ENCODE measurements around the gene CDK4. TPM values are rescaled to one million over a fixed set of nuclear protein-coding genes. Genes with fewer than 3 reads are reported as not detected.

CDK4 gene
- total and polyA plus RNA-seq, 2 of the 4 experiments (the other 2 are of a cell fraction), result 261 to 297 TPM

- Histone ChIP-seq H2AFZ (replicated peaks; ENCODE audit: low read length, poor library complexity) (no peak overlapping the region), H3K79me1 (ENCODE audit: low read depth in 1 of 2, low read length in 2 of 2) (peaks cover 21 to 23% of the 10 kb centered on the region in 2 experiments), H4K20me1 (ENCODE audit: insufficient read depth, low read length) (peaks cover 3% of the 10 kb centered on the region; the same call in 1 of the 2 replicates), H2AK5ac (ENCODE audit: low read depth, low read length) (no peak overlapping the region), H3K27me3 (ENCODE audit: control insufficient read depth, insufficient read depth, low read length) (no peaks in the 10 kb centered on the region), H3K18ac (ENCODE audit: low read depth, low read length) (no peak overlapping the region), H3K9me1 (ENCODE audit: insufficient read depth, low read length) (no peaks in the 10 kb centered on the region), H2BK20ac (ENCODE audit: low read depth, low read length) (no peak overlapping the region), H3K4me3 (ENCODE audit: insufficient read depth, low read depth, low read length) (no peak overlapping the region), H2BK120ac (ENCODE audit: low read depth, low read length) (no peak overlapping the region), H3K23ac (ENCODE audit: low read depth, low read length) (no peak overlapping the region), H4K91ac (ENCODE audit: insufficient read depth, low read depth, low read length) (no peak overlapping the region), H3K4me2 (ENCODE audit: low read depth, low read length) (no peak overlapping the region), H2BK15ac (ENCODE audit: low read depth, low read length) (no peak overlapping the region), H3K56ac (ENCODE audit: extremely low read depth, insufficient read depth, low read length) (no peak overlapping the region), H3K4ac (ENCODE audit: low read depth, low read length) (no peak overlapping the region), H3K9ac (ENCODE audit: low read depth, low read length) (no peak overlapping the region), H3K4me1 (ENCODE audit: control insufficient read depth, insufficient read depth, low read length) (peaks cover 2% of the 10 kb centered on the region; the same call in 1 of the 2 replicates), H4K5ac (ENCODE audit: low read depth, low read length) (no peak overlapping the region), H4K8ac (ENCODE audit: low read depth in 2 of 2, low read length in 2 of 2) (no peak overlapping the region), H2BK5ac (ENCODE audit: low read depth, low read length, poor library complexity, severe bottlenecking) (no peak overlapping the region), H3K27ac (ENCODE audit: insufficient read depth, low read length) (no peak overlapping the region), H3K36me3 (ENCODE audit: control insufficient read depth, insufficient read depth, low read length) (peaks cover 43% of the 10 kb centered on the region), H3K14ac (replicated peaks; ENCODE audit: low read depth, low read length) (no peak overlapping the region), H2AK9ac (replicated peaks; ENCODE audit: low read depth, low read length, poor library complexity) (no peak overlapping the region), H3K9me3 (ENCODE audit: control insufficient read depth, insufficient read depth, low read length) (no peaks in the 10 kb centered on the region)
- BruUV-seq (replicated peaks), result no TSS peak
- POLR2A ChIA-PET (ENCODE audit: unreplicated experiment), result no interaction called here
- intact Hi-C loops (cut with micrococcal nuclease) (no loop called here), in situ Hi-C loops (cut with MboI; ENCODE audit: low sequenced_read_pairs) (no loop called here), dilution Hi-C loops (cut with HindIII; ENCODE audit: low sequenced_read_pairs, unreplicated experiment) (no loop called here)
- WGBS, 2 experiments (ENCODE audit: extremely low coverage in 2 of 2, insufficient read length in 1 of 2), result no CpG with 5 or more reads among the region's 1 CpG
- ATAC-seq (ENCODE audit: low read depth) (no peak), DNase-seq (no peak)
- no peak for TF ChIP-seq RCOR1 (IDR thresholded peaks at IDR 0.05; ENCODE audit: insufficient replicate concordance, low read length)
- no peak for TF ChIP-seq RAD21 (IDR thresholded peaks at IDR 0.05; ENCODE audit: low read length)
- TF ChIP-seq, protein P1, sequence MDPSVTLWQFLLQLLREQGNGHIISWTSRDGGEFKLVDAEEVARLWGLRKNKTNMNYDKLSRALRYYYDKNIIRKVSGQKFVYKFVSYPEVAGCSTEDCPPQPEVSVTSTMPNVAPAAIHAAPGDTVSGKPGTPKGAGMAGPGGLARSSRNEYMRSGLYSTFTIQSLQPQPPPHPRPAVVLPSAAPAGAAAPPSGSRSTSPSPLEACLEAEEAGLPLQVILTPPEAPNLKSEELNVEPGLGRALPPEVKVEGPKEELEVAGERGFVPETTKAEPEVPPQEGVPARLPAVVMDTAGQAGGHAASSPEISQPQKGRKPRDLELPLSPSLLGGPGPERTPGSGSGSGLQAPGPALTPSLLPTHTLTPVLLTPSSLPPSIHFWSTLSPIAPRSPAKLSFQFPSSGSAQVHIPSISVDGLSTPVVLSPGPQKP (IDR thresholded peaks at IDR 0.05; ENCODE audit: borderline replicate concordance, low read depth, low read length), result no peak
- TF ChIP-seq RFX5 (IDR thresholded peaks at IDR 0.05; ENCODE audit: low read depth, low read length), result no peak
- TF ChIP-seq CEBPB (IDR thresholded peaks at IDR 0.05; ENCODE audit: low read depth, low read length), result no peak
- no peak for TF ChIP-seq MAZ (IDR thresholded peaks at IDR 0.05; ENCODE audit: borderline replicate concordance, low read depth, low read length)
- no peak for TF ChIP-seq SMC3 (IDR thresholded peaks at IDR 0.05; ENCODE audit: low read depth, low read length)
- no peak for TF ChIP-seq CTCF (conservative IDR thresholded peaks at IDR 0.05; ENCODE audit: low read depth, low read length)
- TF ChIP-seq POLR2A (IDR thresholded peaks at IDR 0.05; ENCODE audit: low read depth, low read length), result no peak
- no peak for TF ChIP-seq NFE2L2 (IDR thresholded peaks at IDR 0.05; ENCODE audit: low read depth, low read length)
- TF ChIP-seq CHD1 (IDR thresholded peaks at IDR 0.05; ENCODE audit: low read depth, low read length), result no peak
- CTCF ChIA-PET, result interaction anchor here (0.6 to 1.3 kb wide), 2 partner anchors 14 to 83 kb away, joined by 3 to 11 read pairs; no protein-coding TSS in a partner anchor
Measured at GRCh38 chr12:57796996-57797395, 44.9 kb upstream of the CDK4 start.

Data from IMR-90 (cell line).